ENCODE measurements around the gene RASA3.
A peak's percentile ranks its signal among the peaks of the same experiment; 100 is the strongest.
"Not testable (repeated sequence)": the region's sequence is repeated elsewhere in the genome, so short reads cannot be mapped to it uniquely, and the experiment has no call there.

Gene RASA3

GRCh38 chr13:114132419-114133121, at the start of gene RASA3:
TSS of gene RASA3 (minus strand) at chr13:114132623. CDS start at chr13:114132489, 134 bp downstream.
- DNase-seq: peak; percentile 84

GRCh38 chr13:114179087-114179658, 46.8 kb upstream of the RASA3 start, which contains the start of gene CFAP97D2:
TSS of gene CFAP97D2 (plus strand) at chr13:114179257. CDS start at chr13:114179331, 74 bp downstream.
- no peak for DNase-seq

DNA sequence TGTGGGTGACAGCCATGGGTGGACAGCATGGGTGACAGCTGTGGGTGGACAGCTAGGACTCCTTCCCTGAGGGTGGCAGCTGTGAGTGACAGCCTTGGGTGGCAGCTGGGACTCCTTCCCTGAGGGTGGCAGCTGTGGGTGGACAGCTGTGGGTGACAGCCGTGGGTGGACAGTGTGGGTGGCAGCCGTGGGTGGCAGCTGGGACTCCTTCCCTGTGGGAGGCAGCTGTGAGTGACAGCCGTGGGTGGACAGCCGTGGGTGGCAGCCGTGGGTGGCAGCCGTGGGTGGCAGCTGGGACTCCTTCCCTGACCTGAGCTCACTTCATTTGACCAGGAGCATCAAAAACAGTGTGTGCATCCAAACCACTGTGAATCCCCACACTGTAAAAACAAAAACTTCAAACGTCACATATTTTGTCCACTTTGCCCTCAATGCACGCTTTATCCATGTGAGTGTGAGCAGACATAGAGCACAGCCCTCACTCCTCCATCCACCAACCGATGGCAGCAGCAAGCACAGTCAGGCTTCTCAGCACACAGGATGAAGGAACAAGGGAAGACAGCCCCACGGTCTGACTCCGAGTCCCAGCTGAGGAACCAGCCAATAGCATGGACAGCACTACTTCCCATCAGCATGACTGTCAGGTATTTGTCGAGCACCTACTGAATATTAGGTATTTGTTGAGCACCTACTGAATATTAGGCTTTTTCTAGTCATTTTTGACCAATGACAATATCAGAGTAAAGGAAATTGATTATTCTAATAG, 45.0 kb upstream of the RASA3 start:
- no peak for DNase-seq

GRCh38 chr13:114176359-114176902, 44.0 kb upstream of the RASA3 start:
- DNase-seq: not testable (repeated sequence)

- DNase-seq: no peak
Measured at GRCh38 chr13:114174529-114174961, 42.1 kb upstream of the RASA3 start.

DNA sequence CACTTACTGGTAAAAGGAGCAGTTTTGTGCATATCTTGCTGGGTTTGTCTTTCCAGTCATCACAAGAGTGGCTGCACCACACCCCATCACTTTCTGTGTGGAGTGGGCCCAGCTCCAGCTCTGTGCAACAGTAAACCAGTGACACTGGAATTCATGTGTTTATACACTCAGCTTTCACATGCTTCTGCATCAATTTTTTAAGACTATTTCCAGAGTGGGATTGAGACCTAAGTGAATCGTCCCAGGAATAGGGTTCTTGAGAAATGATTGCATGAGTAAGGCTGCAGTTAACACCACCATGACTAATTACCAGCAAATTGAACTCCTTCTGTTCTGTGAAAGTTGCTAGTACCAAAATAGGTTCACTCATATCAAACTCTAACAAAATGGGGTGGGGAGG, 41.3 kb upstream of the RASA3 start:
- DNase-seq: no peak

DNA sequence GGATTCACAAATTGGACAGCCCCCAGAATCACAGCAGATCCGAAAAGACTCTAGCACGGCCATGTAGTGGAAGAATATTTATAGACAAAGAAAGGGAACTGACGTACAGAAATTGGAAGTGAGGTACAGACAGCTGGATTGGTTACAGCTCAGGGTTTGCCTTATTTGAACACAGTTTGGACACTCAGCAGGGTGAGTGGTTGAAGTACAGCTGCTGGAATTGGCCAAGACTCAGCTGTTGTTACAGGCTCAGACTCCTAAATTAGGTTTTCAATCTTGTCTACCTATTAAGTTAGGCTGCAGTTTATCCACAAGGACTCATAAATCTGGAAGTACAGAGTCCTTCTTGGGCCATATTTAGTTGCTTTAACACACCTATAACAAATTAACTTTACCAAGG, 40.8 kb upstream of the RASA3 start:
- no peak for DNase-seq

DNA sequence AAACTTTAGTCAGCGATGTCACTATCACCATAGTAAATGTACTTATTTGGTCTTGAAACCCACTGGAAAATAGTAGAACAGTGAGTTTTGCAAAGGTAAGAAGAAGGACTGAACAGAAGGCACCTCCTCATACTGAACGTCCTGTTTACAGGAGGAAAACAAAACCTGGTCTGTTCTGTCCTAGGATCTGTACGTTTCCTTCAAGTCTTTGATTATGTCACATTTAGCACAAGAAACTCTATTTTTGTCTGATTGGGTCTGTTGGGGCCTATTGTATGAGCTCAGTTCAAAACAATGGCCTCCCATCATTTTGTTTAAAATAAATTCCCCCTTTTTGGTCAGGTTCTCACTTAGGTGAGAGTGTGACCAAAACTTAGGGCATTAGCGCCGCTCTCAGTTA, 35.5 kb upstream of the RASA3 start:
- DNase-seq: no peak

DNA sequence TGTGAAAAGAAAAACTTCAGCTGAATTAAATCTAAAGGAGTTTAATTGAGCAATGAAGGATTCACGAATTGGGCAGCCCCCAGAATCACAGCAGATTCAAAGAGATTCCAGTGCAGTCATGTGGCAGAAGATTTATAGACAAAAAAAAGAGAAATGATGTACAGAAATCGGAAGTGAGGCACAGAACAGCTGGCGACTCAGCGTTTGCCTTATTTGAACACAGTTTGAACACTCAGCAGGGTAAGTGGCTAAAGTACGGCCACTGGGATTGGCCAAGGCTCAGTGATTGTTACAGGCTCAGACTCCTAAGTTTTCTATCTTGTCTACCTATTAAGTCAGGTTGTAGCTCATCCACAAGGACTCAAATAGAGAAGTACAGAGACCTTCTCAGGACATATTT, 35.0 kb upstream of the RASA3 start:
- DNase-seq: peak; percentile 40

GRCh38 chr13:114166381-114167131, 34.1 kb upstream of the RASA3 start:
- DNase-seq: no peak

DNA sequence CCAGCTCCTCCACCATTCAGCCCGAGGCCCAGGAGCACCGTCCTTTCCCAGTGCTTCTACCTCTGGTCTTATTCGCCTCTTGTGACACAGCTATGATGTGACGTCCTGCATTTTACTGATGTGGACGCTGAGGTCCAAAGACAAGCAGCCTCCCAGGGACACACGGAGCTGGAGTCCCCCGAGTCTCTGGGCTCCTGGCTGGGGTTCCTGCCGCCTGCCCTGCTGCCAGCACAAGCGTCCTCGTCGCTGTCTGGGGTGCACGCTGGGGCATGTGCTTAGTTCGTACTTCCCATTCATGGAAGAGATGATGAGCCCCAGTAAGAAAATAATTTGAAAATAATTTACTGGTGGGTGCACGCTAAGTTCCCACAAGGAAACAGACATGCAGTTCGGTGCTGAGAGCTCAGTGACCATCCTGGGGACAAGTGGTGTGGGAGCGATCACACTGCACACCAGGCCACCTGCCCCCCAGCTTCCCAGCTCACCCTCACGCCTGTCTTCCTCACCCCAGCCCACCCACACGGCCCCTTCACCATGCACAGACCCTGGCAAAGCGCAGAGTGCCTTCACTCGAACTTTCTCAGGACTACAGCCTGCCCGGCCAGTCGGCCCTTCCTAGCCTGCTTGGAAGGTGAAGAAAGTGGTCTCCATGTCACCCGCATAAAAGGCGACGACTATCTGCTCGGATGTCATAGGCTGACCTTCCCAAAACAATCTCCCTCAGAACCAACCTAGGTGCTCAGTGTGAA, 32.4 kb upstream of the RASA3 start:
- no peak for DNase-seq

DNA sequence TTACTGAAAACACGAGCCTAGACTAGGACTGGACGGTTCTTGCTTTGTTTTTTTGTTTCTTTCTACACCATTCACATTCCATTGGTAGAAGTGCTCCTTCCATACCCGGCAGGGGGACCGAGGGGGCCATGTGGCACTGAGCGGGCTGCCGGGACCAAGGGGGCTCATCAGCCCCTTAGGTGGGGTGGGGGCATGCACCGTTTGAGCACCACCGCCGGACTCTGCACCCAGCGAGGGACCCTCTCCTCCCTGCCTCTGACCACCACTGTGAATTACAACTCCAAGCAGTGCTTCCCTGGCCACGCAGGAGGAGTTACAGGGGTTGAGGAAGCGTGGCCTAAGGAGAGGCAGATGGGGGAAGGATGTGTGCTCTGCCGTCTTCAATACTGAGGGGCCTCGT, 31.6 kb upstream of the RASA3 start:
- no peak for DNase-seq

DNA sequence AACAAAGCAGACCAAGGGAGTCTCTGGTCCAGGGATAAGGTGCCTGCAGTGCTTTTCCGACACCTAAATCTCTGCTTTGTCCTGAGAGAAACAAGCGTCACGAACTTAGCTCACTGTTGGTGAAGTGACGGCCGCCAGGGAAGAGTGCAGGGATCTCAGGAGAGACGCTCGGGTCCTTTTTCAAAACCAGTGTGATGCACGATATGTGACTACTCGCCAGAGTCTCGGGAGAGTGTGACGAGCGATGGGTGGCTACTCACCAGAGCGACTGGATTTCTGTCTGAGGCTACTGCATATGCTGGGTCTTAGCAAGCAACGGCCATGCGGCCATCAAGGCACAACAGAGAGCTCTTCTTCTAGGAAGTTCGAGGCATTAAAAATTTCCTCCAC, 30.1 kb upstream of the RASA3 start:
- DNase-seq: no peak

GRCh38 chr13:114161644-114162532, 29.5 kb upstream of the RASA3 start:
- peak; percentile 85 for DNase-seq

DNA sequence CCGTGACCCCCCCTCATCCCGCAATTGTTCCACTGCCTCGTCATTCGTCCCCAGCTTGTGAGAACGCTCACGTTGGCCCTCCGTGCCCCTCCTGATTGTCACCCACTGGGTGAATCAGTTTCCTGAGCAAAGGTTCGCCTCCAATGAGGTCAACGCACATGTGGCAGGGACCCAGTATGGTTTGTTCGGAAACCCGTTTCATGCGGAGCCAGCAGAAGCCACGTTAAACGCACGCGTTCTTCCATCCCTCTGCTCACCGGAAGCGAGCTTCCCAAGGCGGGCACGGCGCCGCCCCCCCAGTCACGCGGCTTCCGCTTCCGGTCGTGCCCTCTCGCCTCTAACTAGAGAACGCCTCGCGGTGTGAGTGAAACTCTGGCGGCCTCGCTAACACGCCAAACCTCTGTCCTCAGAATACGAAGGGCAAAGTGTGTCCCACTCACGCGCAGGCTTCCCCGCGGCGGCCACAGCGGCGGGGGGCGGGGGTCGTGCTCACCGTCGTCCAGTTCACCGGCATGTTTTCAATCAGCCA, 28.7 kb upstream of the RASA3 start:
- DNase-seq: no peak

GRCh38 chr13:114158869-114159666, 26.6 kb upstream of the RASA3 start:
- not testable (repeated sequence) for DNase-seq

GRCh38 chr13:114157869-114158495, 25.6 kb upstream of the RASA3 start:
- no peak for DNase-seq

DNA sequence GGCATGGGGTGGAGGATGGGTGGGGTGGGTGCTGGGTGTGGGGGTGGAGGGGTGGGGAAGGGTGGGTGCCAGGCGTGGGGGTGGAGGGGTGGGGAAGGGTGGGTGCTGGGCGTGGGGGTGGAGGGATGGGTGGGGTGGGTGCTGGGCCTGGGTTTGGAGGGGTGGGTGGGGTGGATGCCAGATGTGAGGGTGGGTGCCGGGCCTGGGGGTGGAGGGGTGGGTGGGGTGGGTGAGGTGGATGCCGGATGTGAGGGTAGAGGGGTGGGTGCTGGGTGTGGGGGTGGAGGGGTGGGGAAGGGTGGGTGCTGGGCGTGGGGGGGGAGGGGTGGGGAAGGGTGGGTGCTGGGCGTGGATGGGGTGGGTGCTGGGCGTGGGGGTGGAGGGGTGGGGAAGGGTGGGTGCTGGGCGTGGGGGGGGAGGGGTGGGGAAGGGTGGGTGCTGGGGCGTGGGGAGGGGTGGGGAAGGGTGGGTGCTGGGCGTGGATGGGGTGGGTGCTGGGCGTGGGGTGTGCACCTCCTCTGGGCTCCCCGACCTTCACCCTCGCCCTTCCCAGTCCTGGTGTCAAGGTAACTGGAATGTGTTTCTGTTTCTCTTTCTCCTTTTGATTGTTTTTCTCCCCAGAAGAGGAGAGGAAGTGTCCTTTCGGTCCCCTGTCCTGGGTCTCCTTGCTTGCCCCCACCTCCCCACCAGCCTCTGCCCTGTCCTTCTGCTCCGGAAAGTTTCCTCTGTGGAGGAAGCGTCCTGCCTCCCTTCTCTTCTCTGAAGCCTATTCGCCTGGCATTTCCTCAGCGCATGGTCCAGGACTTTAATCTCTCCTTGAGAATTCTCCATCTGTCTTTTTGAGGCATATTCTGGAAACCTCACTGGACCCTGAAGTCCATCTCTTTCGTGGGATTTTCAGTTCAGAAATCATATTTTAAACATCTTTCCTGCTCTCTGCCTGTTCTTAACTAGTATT, 23.8 kb upstream of the RASA3 start:
- no peak for DNase-seq
